ENCODE measurements around the gene EYS.

Gene EYS

DNA sequence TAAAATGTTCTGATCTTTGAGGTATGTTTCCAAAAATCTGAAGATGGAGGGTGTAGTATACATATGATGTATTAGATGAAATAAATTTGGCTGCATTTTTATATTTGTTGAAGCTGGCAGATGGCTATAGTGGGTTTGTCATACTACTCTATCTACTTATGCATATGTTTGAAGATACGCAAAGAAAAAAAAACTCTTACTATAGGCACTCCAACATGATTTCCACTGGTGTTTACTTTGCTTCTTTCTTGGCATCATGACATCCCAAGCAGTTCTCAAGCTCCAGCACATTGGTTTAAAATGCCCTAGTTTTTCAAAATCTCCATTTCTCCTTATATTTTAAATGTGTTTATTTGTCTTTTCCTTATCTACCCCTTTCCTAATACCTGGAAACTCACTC is 1359.6 kb downstream of the EYS start:
- H3K27ac ChIP-seq, result no peak overlapping the region
- TF ChIP-seq, protein P1, sequence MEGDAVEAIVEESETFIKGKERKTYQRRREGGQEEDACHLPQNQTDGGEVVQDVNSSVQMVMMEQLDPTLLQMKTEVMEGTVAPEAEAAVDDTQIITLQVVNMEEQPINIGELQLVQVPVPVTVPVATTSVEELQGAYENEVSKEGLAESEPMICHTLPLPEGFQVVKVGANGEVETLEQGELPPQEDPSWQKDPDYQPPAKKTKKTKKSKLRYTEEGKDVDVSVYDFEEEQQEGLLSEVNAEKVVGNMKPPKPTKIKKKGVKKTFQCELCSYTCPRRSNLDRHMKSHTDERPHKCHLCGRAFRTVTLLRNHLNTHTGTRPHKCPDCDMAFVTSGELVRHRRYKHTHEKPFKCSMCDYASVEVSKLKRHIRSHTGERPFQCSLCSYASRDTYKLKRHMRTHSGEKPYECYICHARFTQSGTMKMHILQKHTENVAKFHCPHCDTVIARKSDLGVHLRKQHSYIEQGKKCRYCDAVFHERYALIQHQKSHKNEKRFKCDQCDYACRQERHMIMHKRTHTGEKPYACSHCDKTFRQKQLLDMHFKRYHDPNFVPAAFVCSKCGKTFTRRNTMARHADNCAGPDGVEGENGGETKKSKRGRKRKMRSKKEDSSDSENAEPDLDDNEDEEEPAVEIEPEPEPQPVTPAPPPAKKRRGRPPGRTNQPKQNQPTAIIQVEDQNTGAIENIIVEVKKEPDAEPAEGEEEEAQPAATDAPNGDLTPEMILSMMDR (conservative IDR thresholded peaks at IDR 0.05), result no peak

GRCh38 chr6:64335195-64335594 is 1371.8 kb downstream of the EYS start:
- TF ChIP-seq, protein P1 (conservative IDR thresholded peaks at IDR 0.05), result no peak
- H3K27ac ChIP-seq, result no peak overlapping the region

- H3K27ac ChIP-seq, result no peak overlapping the region
- TF ChIP-seq, protein P1 (conservative IDR thresholded peaks at IDR 0.05), result no peak
Measured at GRCh38 chr6:64334636-64335035, 1372.4 kb downstream of the EYS start.

- no peak overlapping the region for H3K27ac ChIP-seq
- TF ChIP-seq, protein P1 (conservative IDR thresholded peaks at IDR 0.05), result peak; percentile 80
Measured at GRCh38 chr6:64330694-64331307, 1376.2 kb downstream of the EYS start.

DNA sequence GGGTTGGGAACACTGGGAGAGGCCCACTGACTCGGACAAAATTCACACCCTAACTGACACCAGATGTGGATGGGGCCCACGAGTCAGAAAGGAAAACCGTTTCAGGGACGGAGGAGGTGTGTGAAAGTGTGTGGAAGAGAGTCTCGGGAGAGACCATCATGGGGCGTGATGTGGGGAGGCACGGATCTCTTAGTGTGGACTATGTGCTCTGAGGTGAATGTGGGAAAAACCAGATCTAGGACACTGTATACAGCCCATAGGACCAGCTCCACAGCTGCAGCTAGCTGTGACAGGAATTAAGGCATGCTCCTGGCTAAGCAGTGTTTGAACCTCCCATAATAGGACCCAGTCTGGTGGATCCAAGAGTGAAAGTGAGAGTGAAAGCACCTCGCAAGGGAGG is 1380.1 kb downstream of the EYS start:
- TF ChIP-seq, protein P1 (conservative IDR thresholded peaks at IDR 0.05), result no peak
- H3K27ac ChIP-seq, result no peak overlapping the region

GRCh38 chr6:64325093-64325492 is 1381.9 kb downstream of the EYS start:
- no peak overlapping the region for H3K27ac ChIP-seq
- TF ChIP-seq, protein P1 (conservative IDR thresholded peaks at IDR 0.05), result no peak

DNA sequence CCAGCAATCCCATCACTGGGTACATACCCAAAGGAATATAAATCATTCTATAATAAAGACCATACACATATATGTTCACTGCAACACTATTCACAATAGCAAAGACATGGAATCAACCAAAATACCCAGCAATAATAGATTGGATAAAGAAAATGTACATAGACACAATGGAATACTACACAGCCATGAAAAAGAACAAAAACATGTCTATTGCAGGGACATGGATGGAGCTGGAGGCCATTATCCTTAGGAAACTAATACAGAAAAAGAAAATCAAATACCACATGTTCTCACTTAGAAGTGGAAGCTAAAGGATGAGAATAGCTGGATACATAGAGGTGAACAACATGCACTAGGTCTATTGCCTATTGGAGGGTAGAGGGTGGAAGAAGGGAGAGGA is 1396.8 kb downstream of the EYS start:
- TF ChIP-seq, protein P1 (conservative IDR thresholded peaks at IDR 0.05), result no peak
- H3K27ac ChIP-seq, result no peak overlapping the region

All from VCaP (cell line).